GM12891 (cell line): ENCODE results near the gene OTOG.

Experiments
- PAX5 ChIP-seq: IDR thresholded peaks from 2 replicates; pipeline ENCODE4 v1.6.1; 2011; ENCODE audit warnings: low read length, moderate library complexity, mild to moderate bottlenecking; ENCODE audit not compliant: insufficient read depth, severe bottlenecking
- POLR2A ChIP-seq: IDR thresholded peaks from 2 replicates; pipeline ENCODE4 v1.6.1; 2011; ENCODE audit warnings: low read depth, low read length, control low read depth
- POLR2AphosphoS5 ChIP-seq: IDR thresholded peaks from 2 replicates; pipeline ENCODE4 v1.6.1; 2011; ENCODE audit warnings: low read depth, low read length, control low read depth
- SPI1 ChIP-seq: IDR thresholded peaks from 2 replicates; pipeline ENCODE4 v1.6.1; 2011; ENCODE audit warnings: low read depth, low read length, control low read depth

- no peak for TF ChIP-seq POLR2A
- no peak for TF ChIP-seq POLR2AphosphoS5
- no peak for TF ChIP-seq PAX5
- TF ChIP-seq SPI1, result no peak
These were observed 13.2 kb upstream of the OTOG start for GRCh38 chr11:17533778-17534415.
